ENCODE measurements around the gene GRK4.
"Not testable (repeated sequence)": the region's sequence is repeated elsewhere in the genome, so short reads cannot be mapped to it uniquely, and the experiment has no call there.

The GRK4 gene

GRCh38 chr4:2942037-2942531 is 21.3 kb upstream of the GRK4 start:
- DNase-seq (ENCODE audit: low spot score) = no peak

- no peak for DNase-seq (ENCODE audit: low spot score)
Measured at GRCh38 chr4:2942532-2943363, 20.6 kb upstream of the GRK4 start.

DNA sequence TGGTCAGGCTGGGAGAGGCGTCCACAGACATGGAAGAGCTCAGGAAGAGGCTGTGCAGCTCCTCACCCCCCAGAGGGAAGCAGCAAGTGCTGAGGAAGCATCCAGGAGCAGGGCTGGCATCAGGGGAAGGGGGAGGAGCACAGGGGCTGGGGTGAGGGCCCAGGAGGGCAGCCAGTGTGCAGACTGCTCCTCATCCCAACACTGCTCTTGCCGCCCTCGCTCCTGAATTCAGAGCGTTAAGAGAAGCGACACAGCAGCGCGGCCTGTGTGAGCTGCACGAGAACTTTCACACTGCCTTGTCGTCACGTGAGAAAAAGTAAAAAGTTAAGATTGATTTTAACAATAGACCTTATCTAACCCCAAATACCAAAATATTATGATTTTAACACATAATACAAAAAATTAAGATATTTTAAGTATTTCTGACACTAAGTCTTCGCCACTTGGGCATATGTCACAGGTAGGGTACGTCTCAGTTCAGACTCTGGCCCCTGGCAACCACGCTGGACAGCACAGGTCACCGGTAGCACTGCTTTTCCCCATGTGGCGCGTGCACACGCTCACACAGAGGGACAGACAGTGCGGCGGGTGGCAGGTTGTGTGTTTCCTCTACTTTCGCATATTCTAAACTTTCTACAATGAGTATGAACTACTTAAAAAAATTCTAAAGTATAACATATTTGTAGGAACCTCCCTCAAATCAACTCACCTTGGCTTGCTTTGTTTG is 19.8 kb upstream of the GRK4 start:
- no peak for DNase-seq (ENCODE audit: low spot score)

GRCh38 chr4:2944091-2944482 is 19.3 kb upstream of the GRK4 start:
- DNase-seq (ENCODE audit: low spot score) = no peak

- DNase-seq (ENCODE audit: low spot score) = no peak
Measured at GRCh38 chr4:2944586-2945526, 18.5 kb upstream of the GRK4 start.

- DNase-seq (ENCODE audit: low spot score) = not testable (repeated sequence)
Measured at GRCh38 chr4:2945619-2946604, 17.5 kb upstream of the GRK4 start.

GRCh38 chr4:2946812-2947600 is 16.4 kb upstream of the GRK4 start:
- no peak for DNase-seq (ENCODE audit: low spot score)

DNA sequence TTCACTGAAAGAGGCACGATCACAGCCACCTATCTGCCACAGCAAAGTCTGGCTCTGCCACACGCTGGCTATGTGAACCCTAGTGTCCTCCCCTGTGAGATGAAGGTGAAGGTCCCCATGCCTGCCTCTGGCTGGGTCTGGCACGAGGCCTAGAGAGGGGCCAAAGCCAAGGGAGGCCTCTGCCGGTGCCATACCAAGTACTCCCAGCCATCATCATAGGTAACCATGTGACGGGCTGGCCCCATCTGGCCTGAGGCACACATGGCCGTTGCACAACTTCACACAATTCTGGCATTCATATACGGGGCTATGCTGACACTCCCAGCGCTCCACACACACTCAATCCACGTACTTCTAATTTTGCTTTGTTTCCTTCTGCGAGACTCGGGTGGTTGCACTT is 15.4 kb upstream of the GRK4 start:
- DNase-seq (ENCODE audit: low spot score) = no peak

- DNase-seq (ENCODE audit: low spot score) = no peak
Measured at GRCh38 chr4:2948895-2949781, 14.2 kb upstream of the GRK4 start.

DNA sequence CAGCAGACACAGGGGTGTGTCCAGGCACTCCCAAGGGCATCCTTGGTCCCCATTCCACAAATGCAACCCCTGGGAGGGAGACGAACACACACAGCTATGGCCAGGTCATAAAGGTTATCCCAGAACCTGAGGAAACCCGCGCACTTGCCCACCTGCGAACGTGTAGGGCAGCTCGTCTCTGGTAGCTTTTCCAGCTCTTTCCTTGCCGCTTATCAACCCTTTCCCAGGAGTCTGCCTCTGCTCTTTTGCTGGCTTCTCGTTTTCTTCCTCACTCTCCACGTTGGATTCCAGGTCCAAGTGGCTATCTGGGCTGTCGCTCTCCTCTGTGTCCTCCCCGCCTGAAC is 13.6 kb upstream of the GRK4 start:
- DNase-seq (ENCODE audit: low spot score) = no peak

DNA sequence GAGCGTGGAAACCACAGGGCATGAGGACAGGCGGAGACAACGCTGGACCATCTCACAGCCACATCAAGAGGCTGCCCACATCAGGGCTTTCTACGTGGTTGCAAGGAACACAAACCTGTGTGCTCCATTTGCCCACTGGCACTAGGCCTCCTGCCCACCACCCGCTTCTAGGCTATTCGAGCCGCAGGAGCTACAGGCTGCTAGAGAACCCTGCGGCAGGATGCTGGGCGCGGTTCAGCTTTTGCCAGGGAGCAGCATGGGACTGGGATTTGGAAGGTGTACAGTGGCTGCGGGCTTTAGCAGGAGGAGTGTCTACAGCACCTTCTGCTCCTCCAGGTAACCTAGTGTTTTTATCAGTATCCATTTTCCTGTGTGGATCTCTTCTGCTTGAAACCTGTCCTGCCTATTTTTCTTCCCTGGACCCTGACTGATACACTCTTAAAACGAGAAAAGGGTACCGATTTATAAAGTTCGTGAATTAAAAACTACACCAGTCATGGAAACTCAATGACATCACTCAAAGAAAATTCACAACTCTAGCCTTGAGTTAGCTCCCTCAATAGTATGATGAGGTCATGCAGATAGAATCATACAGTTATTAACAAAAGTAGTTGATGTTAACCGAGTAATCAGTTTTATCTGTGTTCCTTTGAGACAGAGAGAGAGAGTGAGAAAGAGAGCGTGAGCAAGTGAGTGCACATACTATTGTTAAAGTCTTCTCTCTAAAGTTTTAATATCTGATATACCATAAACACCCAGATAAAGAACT is 13.0 kb upstream of the GRK4 start:
- DNase-seq (ENCODE audit: low spot score) = no peak

GRCh38 chr4:2953496-2953895 is 9.9 kb upstream of the GRK4 start:
- DNase-seq (ENCODE audit: low spot score) = no peak

GRCh38 chr4:2954358-2955185 is 8.8 kb upstream of the GRK4 start:
- DNase-seq (ENCODE audit: low spot score) = no peak

- not testable (repeated sequence) for DNase-seq (ENCODE audit: low spot score)
Measured at GRCh38 chr4:2955186-2956044, 8.0 kb upstream of the GRK4 start.

DNA sequence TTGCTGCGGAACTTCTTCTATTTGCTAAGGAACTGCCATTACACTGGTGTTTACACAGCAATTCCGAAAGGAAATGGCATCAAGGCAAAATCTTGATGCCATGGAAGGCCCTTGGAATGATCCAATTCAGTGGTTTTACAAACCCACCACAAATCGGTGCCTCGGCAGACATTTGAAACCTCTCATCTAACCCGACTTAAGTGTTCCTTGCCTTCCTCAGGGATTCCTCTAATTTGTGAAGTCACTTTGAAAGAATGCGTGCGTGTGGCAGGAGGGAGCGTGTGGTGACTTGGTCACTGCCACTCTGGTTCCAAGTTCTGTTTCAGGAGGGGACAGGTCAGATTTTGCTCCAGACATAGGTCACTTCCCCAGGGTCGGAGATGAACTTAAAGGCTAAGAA is 4.9 kb upstream of the GRK4 start:
- DNase-seq (ENCODE audit: low spot score) = no peak

DNA sequence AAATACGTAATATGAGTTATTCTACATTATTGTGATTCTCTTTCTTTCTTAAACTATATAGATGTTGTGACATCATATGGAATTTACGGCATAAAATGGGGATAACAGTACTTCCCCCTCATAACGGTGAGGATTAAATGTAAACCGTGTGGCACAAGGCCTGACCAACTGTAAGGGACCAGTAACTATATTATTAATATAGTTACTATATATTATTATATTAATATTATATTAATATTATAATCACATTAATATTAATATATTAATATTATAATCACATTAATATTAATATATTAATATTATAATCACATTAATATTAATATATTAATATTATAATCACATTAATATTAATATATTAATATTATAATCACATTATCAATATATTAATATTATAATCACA is 2.9 kb upstream of the GRK4 start:
- DNase-seq (ENCODE audit: low spot score) = not testable (repeated sequence)

DNA sequence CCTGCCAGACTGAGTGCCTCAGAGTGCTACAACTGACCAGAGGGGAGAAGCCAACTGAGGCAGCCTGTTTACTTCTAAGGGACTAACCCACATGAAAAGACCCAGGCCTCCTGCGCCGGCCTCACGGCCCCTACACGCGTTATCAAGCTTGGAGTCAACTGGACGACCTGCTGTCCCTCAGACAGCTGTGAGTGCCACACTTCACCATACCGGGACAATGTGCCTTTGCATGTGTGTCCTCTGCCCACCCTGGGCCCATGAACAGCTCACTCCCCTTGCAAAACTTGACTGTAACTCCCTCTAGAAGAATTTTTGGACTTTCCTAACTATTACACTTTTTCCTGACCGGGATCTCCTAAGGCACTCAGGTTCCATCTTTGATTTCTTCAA is 2.0 kb upstream of the GRK4 start:
- no peak for DNase-seq (ENCODE audit: low spot score)

All from HuH-7.5 (cell line).